COLO668 (cell line): ENCODE measurements around the gene PCDHB14.
"Not testable (repeated sequence)": the region's sequence is repeated elsewhere in the genome, so short reads cannot be mapped to it uniquely, and the experiment has no call there.

Experiments
- DNase-seq: peaks from one replicate; lab custom pipeline; 2025; ENCODE audit not compliant: unreplicated experiment; lab: John Stamatoyannopoulos, UW

Gene PCDHB14

DNA sequence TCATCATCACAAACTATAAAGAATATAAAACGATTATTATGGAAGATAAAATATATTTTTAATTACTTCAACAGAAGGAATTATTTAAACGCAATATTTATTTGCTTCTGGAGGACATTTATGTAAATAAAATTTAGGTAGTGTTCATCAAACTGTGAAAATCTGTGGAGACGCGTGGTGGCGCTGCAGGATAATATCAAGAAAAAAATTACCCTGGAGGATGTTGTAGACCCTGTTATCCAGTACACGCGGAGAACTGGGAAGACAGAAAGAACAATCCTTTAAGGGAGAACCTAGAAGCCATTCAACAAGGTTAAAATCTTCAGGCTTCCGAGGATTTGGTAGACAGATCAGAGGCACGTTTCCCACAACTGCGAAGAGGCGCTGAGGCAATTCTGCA, 14.7 kb upstream of the PCDHB14 start, which contains the start of gene PCDHB12:
TSS of gene PCDHB12 (plus strand) at position 242 of the 400 bp plus-strand sequence. CDS start 189 bp downstream, outside the sequence.
- DNase-seq, result no peak

- DNase-seq, result not testable (repeated sequence)
These were observed 12.9 kb upstream of the PCDHB14 start for GRCh38 chr5:141210281-141210680.

DNA sequence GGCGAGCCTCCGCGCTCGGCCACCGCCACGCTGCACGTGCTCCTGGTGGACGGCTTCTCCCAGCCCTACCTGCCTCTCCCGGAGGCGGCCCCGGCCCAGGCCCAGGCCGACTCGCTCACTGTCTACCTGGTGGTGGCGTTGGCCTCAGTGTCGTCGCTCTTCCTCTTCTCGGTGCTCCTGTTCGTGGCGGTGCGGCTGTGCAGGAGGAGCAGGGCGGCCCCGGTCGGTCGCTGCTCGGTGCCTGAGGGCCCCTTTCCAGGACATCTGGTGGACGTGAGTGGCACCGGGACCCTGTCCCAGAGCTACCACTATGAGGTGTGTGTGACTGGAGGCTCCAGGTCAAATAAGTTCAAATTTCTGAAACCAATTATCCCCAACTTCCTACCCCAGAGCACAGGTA, 12.3 kb upstream of the PCDHB14 start:
- not testable (repeated sequence) for DNase-seq

- peak; percentile 52 for DNase-seq
These were observed 9.3 kb upstream of the PCDHB14 start, which contains the start of gene PCDHB13 for GRCh38 chr5:141213656-141214339. Gene PCDHB13 (plus strand): TSS chr5:141213919. CDS start chr5:141214124, 205 bp downstream.

DNA sequence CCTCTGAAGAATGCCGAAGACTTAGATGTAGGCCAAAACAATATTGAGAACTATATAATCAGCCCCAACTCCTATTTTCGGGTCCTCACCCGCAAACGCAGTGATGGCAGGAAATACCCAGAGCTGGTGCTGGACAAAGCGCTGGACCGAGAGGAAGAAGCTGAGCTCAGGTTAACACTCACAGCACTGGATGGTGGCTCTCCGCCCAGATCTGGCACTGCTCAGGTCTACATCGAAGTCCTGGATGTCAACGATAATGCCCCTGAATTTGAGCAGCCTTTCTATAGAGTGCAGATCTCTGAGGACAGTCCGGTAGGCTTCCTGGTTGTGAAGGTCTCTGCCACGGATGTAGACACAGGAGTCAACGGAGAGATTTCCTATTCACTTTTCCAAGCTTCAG, 8.6 kb upstream of the PCDHB14 start:
- DNase-seq, result not testable (repeated sequence)

DNA sequence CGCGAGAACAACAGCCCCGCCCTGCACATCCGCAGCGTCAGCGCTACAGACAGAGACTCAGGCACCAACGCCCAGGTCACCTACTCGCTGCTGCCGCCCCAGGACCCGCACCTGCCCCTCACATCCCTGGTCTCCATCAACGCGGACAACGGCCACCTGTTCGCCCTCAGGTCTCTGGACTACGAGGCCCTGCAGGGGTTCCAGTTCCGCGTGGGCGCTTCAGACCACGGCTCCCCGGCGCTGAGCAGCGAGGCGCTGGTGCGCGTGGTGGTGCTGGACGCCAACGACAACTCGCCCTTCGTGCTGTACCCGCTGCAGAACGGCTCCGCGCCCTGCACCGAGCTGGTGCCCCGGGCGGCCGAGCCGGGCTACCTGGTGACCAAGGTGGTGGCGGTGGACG, 7.6 kb upstream of the PCDHB14 start:
- not testable (repeated sequence) for DNase-seq

DNA sequence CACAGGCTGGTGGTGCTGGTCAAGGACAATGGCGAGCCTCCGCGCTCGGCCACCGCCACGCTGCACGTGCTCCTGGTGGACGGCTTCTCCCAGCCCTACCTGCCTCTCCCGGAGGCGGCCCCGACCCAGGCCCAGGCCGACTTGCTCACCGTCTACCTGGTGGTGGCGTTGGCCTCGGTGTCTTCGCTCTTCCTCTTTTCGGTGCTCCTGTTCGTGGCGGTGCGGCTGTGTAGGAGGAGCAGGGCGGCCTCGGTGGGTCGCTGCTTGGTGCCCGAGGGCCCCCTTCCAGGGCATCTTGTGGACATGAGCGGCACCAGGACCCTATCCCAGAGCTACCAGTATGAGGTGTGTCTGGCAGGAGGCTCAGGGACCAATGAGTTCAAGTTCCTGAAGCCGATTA, 7.1 kb upstream of the PCDHB14 start:
- DNase-seq, result not testable (repeated sequence)

DNA sequence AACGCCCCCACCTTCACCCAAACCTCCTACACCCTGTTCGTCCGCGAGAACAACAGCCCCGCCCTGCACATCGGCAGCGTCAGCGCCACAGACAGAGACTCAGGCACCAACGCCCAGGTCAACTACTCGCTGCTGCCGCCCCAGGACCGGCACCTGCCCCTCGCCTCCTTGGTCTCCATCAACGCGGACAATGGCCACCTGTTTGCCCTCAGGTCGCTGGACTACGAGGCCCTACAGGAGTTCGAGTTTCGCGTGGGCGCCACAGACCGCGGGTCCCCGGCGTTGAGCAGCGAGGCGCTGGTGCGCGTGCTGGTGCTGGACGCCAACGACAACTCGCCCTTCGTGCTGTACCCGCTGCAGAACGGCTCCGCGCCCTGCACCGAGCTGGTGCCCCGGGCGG, 1.7 kb downstream of the PCDHB14 start:
- DNase-seq, result not testable (repeated sequence)

DNA sequence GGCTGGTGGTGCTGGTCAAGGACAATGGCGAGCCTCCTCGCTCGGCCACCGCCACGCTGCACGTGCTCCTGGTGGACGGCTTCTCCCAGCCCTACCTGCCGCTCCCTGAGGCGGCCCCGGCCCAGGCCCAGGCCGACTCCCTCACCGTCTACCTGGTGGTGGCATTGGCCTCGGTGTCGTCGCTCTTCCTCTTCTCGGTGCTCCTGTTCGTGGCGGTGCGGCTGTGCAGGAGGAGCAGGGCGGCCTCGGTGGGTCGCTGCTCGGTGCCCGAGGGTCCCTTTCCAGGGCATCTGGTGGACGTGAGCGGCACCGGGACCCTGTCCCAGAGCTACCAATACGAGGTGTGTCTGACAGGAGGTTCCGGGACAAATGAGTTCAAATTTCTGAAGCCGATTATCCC, 2.3 kb downstream of the PCDHB14 start:
- DNase-seq, result not testable (repeated sequence)

DNA sequence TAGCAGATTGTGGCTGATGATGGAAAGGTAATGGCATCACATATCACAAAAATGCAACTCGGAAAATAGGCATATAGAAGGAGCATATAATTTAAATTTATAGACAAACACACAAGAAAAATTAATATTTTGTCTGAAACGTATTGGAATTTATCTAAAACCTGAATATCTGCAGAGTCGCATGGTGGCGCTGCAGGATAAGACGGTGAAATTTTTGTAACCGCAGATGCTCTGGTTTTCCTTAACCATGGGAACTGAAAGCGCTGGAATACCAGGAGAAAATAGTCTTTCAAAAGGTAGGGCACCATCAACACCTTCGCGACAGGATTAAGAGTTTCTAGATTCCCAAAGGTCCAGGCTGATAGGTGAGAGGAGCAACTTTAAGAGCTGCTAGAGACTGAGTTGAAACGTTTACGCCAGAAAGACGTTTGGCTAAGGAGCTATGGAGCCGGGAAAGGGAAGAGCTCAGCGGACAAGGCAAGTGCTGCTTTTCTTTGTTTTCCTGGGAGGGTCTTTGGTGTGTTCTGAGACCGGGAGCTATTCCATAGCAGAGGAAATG, 11.0 kb downstream of the PCDHB14 start:
- DNase-seq, result no peak

DNA sequence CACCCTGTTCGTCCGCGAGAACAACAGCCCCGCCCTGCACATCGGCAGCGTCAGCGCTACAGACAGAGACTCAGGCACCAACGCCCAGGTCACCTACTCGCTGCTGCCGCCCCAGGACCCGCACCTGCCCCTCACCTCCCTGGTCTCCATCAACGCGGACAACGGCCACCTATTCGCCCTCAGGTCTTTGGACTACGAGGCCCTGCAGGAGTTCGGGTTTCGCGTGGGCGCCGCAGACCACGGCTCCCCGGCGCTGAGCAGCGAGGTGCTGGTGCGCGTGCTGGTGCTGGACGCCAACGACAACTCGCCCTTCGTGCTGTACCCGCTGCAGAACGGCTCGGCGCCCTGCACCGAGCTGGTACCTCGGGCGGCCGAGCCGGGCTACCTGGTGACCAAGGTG, 12.8 kb downstream of the PCDHB14 start:
- not testable (repeated sequence) for DNase-seq

- no peak for DNase-seq
These were observed 13.6 kb downstream of the PCDHB14 start for GRCh38 chr5:141236516-141237313.

GRCh38 chr5:141241496-141241895, 18.4 kb downstream of the PCDHB14 start:
- no peak for DNase-seq

DNA sequence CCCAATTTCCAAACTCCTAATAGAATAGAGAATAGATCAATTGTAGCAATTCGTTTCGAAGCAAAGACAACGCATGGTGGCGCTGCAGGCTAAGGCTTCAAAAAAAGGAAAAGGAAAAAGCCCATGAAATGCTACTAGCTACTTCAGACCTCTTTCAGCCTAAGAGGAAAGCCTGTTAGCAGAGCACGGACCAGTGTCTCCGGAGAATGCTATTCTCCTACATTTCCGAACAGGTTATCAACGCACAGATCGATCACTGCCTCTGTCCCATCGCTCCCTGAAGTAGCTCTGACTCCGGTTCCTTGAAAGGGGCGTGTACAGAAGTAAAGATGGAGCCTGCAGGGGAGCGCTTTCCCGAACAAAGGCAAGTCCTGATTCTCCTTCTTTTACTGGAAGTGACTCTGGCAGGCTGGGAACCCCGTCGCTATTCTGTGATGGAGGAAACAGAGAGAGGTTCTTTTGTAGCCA, 22.1 kb downstream of the PCDHB14 start, which contains the start of gene PCDHB15:
TSS of gene PCDHB15 (plus strand) at position 146 of the 468 bp plus-strand sequence. CDS start at position 330, 184 bp downstream.
- no peak for DNase-seq

DNA sequence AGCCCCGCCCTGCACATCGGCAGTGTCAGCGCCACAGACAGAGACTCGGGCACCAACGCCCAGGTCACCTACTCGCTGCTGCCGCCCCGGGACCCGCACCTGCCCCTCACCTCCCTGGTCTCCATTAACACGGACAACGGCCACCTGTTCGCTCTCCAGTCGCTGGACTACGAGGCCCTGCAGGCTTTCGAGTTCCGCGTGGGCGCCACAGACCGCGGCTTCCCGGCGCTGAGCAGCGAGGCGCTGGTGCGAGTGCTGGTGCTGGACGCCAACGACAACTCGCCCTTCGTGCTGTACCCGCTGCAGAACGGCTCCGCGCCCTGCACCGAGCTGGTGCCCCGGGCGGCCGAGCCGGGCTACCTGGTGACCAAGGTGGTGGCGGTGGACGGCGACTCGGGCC, 23.8 kb downstream of the PCDHB14 start:
- not testable (repeated sequence) for DNase-seq

- DNase-seq, result not testable (repeated sequence)
These were observed 24.3 kb downstream of the PCDHB14 start for GRCh38 chr5:141247434-141247833.

DNA sequence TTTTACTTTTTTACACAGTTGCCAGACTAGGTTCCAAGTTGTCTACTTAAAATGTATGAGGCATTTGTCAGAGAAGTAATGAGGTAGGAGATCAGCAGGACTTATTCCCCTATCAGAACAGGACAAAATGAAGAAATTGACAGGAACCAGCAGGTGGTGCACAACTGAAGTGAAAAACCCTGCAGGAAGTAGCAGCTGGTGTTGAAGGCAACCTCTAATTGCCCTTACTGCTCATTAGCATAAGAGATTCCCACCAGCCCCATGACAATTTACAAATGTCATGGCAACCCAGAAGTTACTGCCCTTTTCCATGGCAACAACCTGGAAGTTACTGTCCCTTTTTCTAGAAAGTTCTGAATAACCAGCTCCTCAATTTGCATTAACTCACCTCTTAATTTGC, 27.4 kb downstream of the PCDHB14 start:
- DNase-seq, result no peak

GRCh38 chr5:141258464-141258863, 35.3 kb downstream of the PCDHB14 start:
- DNase-seq, result no peak

DNA sequence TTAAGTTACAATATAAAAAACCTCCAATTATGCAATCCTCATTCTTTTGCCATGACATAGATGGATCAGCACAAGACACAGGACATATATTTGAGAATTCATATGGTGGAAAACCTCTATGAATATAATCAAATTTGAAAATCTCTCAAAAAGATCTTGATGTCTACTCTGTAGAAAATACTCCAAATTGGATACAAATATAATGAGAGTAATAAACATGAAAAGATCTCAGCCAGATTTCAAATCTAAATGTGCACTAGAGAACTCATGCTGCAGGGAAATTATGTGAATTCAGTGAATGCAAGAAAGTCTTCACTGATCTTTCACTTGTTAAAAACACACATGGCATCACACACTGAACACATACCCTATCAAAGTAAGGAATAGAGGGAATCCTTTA, 35.8 kb downstream of the PCDHB14 start:
- no peak for DNase-seq

GRCh38 chr5:141260458-141261237, 37.5 kb downstream of the PCDHB14 start:
- no peak for DNase-seq

- no peak for DNase-seq
These were observed 38.0 kb downstream of the PCDHB14 start for GRCh38 chr5:141261238-141261546.
